Endothelial cell of umbilical vein (primary cell): ENCODE data around the gene TAF12. TPM values are rescaled to one million over a fixed set of nuclear protein-coding genes. Genes with fewer than 3 reads are reported as not detected.

Experiments used
- BruUV-seq: library from RNA; stranded (reverse); fragments of 400-500 nt; replicated peaks from 2 replicates; lab custom pipeline; 2021; lab: Mats Ljungman, UMichigan
- CTCF ChIA-PET: fragments of 300-600, 350-600 bp; sonication (Branson Sonifier 250); formaldehyde crosslinking; loops from one replicate; lab custom pipeline; 2021; ENCODE audit warnings: antibody characterized with exemption, inconsistent platforms; lab: Charles Lee
- POLR2A ChIA-PET: fragments of 300-600, 350-600 bp; sonication (Branson Sonifier 250); formaldehyde crosslinking; loops from one replicate; lab custom pipeline; 2021; ENCODE audit warnings: antibody characterized with exemption, inconsistent platforms; lab: Charles Lee
- DNase-seq: peaks from one replicate; pipeline ENCODE4 v3.0.0-alpha.2; 2011; ENCODE audit warnings: low read depth, low spot score
- FAIRE-seq: peaks from 2 replicates; lab custom pipeline; 2011; peaks lifted over from hg19 to GRCh38; lab: Jason Lieb, UNC
- H2AFZ ChIP-seq: 2 replicates; pipeline ENCODE4 v1.6.0; 2012; ENCODE audit warnings: low read depth, low read length, control low read depth, inconsistent platforms
- H3K27ac ChIP-seq: 2 replicates; pipeline ENCODE4 v1.5.1; 2011; ENCODE audit warnings: low read depth, mild to moderate bottlenecking, control low read depth, low read length, moderate library complexity; ENCODE audit not compliant: insufficient read depth
- H3K27me3 ChIP-seq, 2 experiments: 2 replicates each; pipeline versions ENCODE4 v1.6.0 to v1.6.1; 2011; ENCODE audit warnings: low read length in 2 of 2, mixed read lengths in 1 of 2; ENCODE audit not compliant: control insufficient read depth in 2 of 2, insufficient read depth in 2 of 2
- H3K36me3 ChIP-seq, 2 experiments: 2 replicates in 1 of 2; 3 replicates in 1 of 2; pipeline ENCODE4 v1.5.1; 2011; ENCODE audit warnings: low read length in 2 of 2, mild to moderate bottlenecking in 1 of 2, moderate library complexity in 1 of 2; ENCODE audit not compliant: control insufficient read depth in 2 of 2, insufficient read depth in 2 of 2; ENCODE audit errors: extremely low read depth in 1 of 2
- H3K4me1 ChIP-seq: 3 replicates; pipeline ENCODE4 v1.5.1; 2011; ENCODE audit warnings: mild to moderate bottlenecking, low read length; ENCODE audit not compliant: control insufficient read depth, insufficient read depth; ENCODE audit errors: extremely low read depth
- H3K4me2 ChIP-seq: 2 replicates; pipeline ENCODE4 v1.6.1; 2011; ENCODE audit warnings: low read length, control low read depth, mixed read lengths; ENCODE audit not compliant: insufficient read depth
- H3K4me3 ChIP-seq, 3 experiments: fragments of 200-600 bp in 1 of 3; sonication (generic), shearing (Covaris generic) in 1 of 3; replicated peaks in 1 of 3; 2 replicates each; pipeline ENCODE4 v1.5.1; 2011 to 2016; ENCODE audit warnings: control low read depth in 3 of 3, low read length in 3 of 3, mild to moderate bottlenecking in 2 of 3, inconsistent platforms in 1 of 3, low read depth in 1 of 3, moderate library complexity in 1 of 3; ENCODE audit not compliant: insufficient read depth in 1 of 3
- H3K79me2 ChIP-seq: 2 replicates; pipeline ENCODE4 v1.6.0; 2012; ENCODE audit warnings: low read length, inconsistent platforms; ENCODE audit not compliant: control insufficient read depth, insufficient read depth
- H3K9ac ChIP-seq: replicated peaks from 2 replicates; pipeline ENCODE3; 2011; ENCODE audit warnings: low read length, control low read depth; ENCODE audit not compliant: insufficient read depth; ENCODE audit errors: extremely low read depth
- H3K9me1 ChIP-seq: replicated peaks from 3 replicates; pipeline ENCODE4 v1.6.0; 2011; ENCODE audit warnings: mild to moderate bottlenecking, low read length; ENCODE audit not compliant: control insufficient read depth, insufficient read depth; ENCODE audit errors: extremely low read depth
- H3K9me3 ChIP-seq: replicated peaks from 2 replicates; pipeline ENCODE4 v1.5.1; 2012; ENCODE audit warnings: low read length, inconsistent platforms; ENCODE audit not compliant: control insufficient read depth, insufficient read depth
- H4K20me1 ChIP-seq: replicated peaks from 2 replicates; pipeline ENCODE3; 2011; ENCODE audit warnings: mild to moderate bottlenecking, low read length; ENCODE audit not compliant: control insufficient read depth, insufficient read depth; ENCODE audit errors: extremely low read depth
- CTCF ChIP-seq, 2 donors: IDR thresholded peaks; 1 replicate in 1 of 2; 2 replicates in 1 of 2; pipeline ENCODE4 v1.5.1; 2011; ENCODE audit warnings: low read length in 2 of 2, mild to moderate bottlenecking in 2 of 2, moderate library complexity in 2 of 2, control low read depth in 1 of 2, inconsistent platforms in 1 of 2, low read depth in 1 of 2; ENCODE audit not compliant: insufficient read depth in 1 of 2; ENCODE audit errors: extremely low read depth in 1 of 2
- EZH2 ChIP-seq: IDR thresholded peaks from 2 replicates; pipeline ENCODE4 v1.6.1; 2012; ENCODE audit warnings: borderline replicate concordance, low read depth, mild to moderate bottlenecking, moderate library complexity, low read length, inconsistent platforms; ENCODE audit not compliant: severe bottlenecking
- FOS ChIP-seq: IDR thresholded peaks from 2 replicates; pipeline ENCODE4 v1.6.1; 2011; ENCODE audit warnings: mild to moderate bottlenecking, low read length, moderate library complexity, borderline replicate concordance; ENCODE audit not compliant: insufficient read depth
- GATA2 ChIP-seq: IDR thresholded peaks from 2 replicates; pipeline ENCODE4 v1.7.0; 2011; ENCODE audit warnings: low read depth, mild to moderate bottlenecking, moderate library complexity, mixed read lengths, low read length; ENCODE audit not compliant: insufficient read length, insufficient read depth
- JUN ChIP-seq: IDR thresholded peaks from 2 replicates; pipeline ENCODE4 v1.6.1; 2011; ENCODE audit warnings: borderline replicate concordance, low read depth; ENCODE audit not compliant: insufficient read length, insufficient read depth
- MAX ChIP-seq: IDR thresholded peaks from 2 replicates; pipeline ENCODE4 v1.6.1; 2011; ENCODE audit not compliant: insufficient read depth, insufficient read length
- MYC ChIP-seq: IDR thresholded peaks from one replicate; pipeline ENCODE4 v1.6.1; 2011; ENCODE audit warnings: mild to moderate bottlenecking, low read depth, low read length
- POLR2A ChIP-seq: IDR thresholded peaks from 2 replicates; pipeline ENCODE4 v1.6.1; 2012; ENCODE audit warnings: low read depth, mild to moderate bottlenecking, control low read depth, low read length
- POLR2AphosphoS5 ChIP-seq: IDR thresholded peaks from 2 replicates; pipeline ENCODE4 v1.6.1; 2012; ENCODE audit warnings: low read depth, mild to moderate bottlenecking, control low read depth, low read length, moderate library complexity; ENCODE audit not compliant: insufficient read depth
- dilution Hi-C: fragments of 300-500 bp; cut with MboI; formaldehyde crosslinking; loops from one replicate; pipeline ENCODE4 v1.15.0; 2019; ENCODE audit warnings: low sequenced_read_pairs; ENCODE audit not compliant: extremely low pct_ligation_motif_present
- intact Hi-C: fragments of 100-400 bp; cut with micrococcal nuclease; formaldehyde crosslinking; loops from one replicate; pipeline ENCODE4 v1.10.0; 2022
- polyA plus RNA-seq, 4 experiments: library from polyadenylated mRNA; depleted of rRNA in 3 of 4; stranded (reverse) in 3 of 4; unstranded in 1 of 4; fragments of >200 nt; gene quantifications; 2 replicates each; pipeline versions ENCODE4 v1.2.1 to v1.2.3, GENCODE V29; 2011 to 2012; ENCODE audit warnings: missing spikeins in 1 of 4
- total RNA-seq: library from RNA; stranded (reverse); gene quantifications from 2 replicates; pipeline ENCODE4 v1.2.3, GENCODE V29; 2021

Gene TAF12
- total and polyA plus RNA-seq, 2 donors (not counting 3 experiments of a cell fraction or from before 2014, with no cell fraction given), result 17.7 to 18.2 TPM

GRCh38 chr1:28648008-28648473, 5.2 kb upstream of the TAF12 start:
- dilution Hi-C loops (no loop called here), intact Hi-C loops (loop anchor here (1.0 kb wide), 3 partner anchors 20 to 229 kb away; partner anchors contain the start of genes GMEB1 and YTHDF2)
- Histone ChIP-seq H3K9me3 (no peaks in the 10 kb centered on the region), H3K9ac (peak overlapping the region; percentile 96), H3K4me3 (peak overlapping the region in 2 of 3 experiments; percentile 18 to 20), H4K20me1 (no peaks in the 10 kb centered on the region), H2AFZ (peak overlapping the region; percentile 71), H3K79me2 (no peaks in the 10 kb centered on the region), H3K27ac (peak overlapping the region; percentile 97), H3K36me3 (no peaks in the 10 kb centered on the region), H3K9me1 (no peaks in the 10 kb centered on the region), H3K27me3 (no peaks in the 10 kb centered on the region), H3K4me2 (peak overlapping the region; percentile 62), H3K4me1 (peaks cover 16% of the 10 kb centered on the region)
- FAIRE-seq (peak; percentile 95), DNase-seq (peak; percentile 96)
- BruUV-seq, result TSS peak; percentile 39
- TF ChIP-seq FOS (no peak), MYC (peak; percentile 2)
- CTCF ChIA-PET, result interaction anchor here (0.7 to 1.9 kb wide), 6 partner anchors 13 to 238 kb away, joined by 3 to 14 read pairs (median 4); partner anchors contain the start of genes GMEB1 and YTHDF2
- POLR2A ChIA-PET, result interaction anchor here (0.5 to 1.4 kb wide), 26 partner anchors 9 to 534 kb away, joined by 3 to 35 read pairs (median 5); partner anchors contain the start of genes ATP5IF1, GMEB1, TRNAU1AP and YTHDF2

- Histone ChIP-seq H3K27ac (no peak overlapping the region), H4K20me1 (no peaks in the 10 kb centered on the region)
- no peak for FAIRE-seq
Observed at GRCh38 chr1:28646040-28646439, 3.2 kb upstream of the TAF12 start.

More at GRCh38 chr1:28646040-28646439, 3.2 kb upstream of the TAF12 start:
- dilution Hi-C loops, result no loop called here
- H3K79me2 ChIP-seq, result peaks cover 7% of the 10 kb centered on the region
- no peaks in the 10 kb centered on the region for H3K36me3 ChIP-seq
- no peaks in the 10 kb centered on the region for H3K9me3 ChIP-seq
- H3K4me3 ChIP-seq, result no peak overlapping the region
- intact Hi-C loops, result no loop called here
- H3K27me3 ChIP-seq, result no peaks in the 10 kb centered on the region
- TF ChIP-seq CTCF (IDR thresholded peaks at IDR 0.05; ENCODE audit: extremely low read depth in 1 of 2, insufficient read depth in 1 of 2, low read depth in 1 of 2, low read length in 2 of 2) (no peak), POLR2AphosphoS5 (no peak), MYC (no peak), MAX (no peak), EZH2 (no peak), POLR2A (no peak), JUN (no peak), FOS (no peak), GATA2 (no peak)
- ChIA-PET POLR2A (interaction anchor here (0.7 kb wide), 1 partner anchor 65 kb away, joined by 3 read pairs; no protein-coding TSS in a partner anchor), CTCF (interaction anchor here (0.8 kb wide), 1 partner anchor 230 kb away, joined by 3 read pairs; no protein-coding TSS in a partner anchor)
- no peak overlapping the region for H3K9ac ChIP-seq
- no peak overlapping the region for H3K4me2 ChIP-seq
- peaks cover 21% of the 10 kb centered on the region for H3K4me1 ChIP-seq
- H3K9me1 ChIP-seq, result no peaks in the 10 kb centered on the region
- H2AFZ ChIP-seq, result no peak overlapping the region
- DNase-seq, result no peak
- BruUV-seq, result no TSS peak
